Mesendoderm (in vitro differentiated cells): ENCODE data around the gene SLC47A2.

Experiments used
- DNase-seq: peaks from one replicate; pipeline ENCODE4 v3.0.0; 2013
- H2AK5ac ChIP-seq: 2 replicates; pipeline ENCODE4 v1.6.1; 2013; ENCODE audit warnings: low read length, inconsistent platforms
- H2BK120ac ChIP-seq: 2 replicates; pipeline ENCODE4 v1.6.1; 2013; ENCODE audit warnings: low read depth, mild to moderate bottlenecking, low read length, moderate library complexity, mixed read lengths
- H2BK15ac ChIP-seq: replicated peaks from 2 replicates; pipeline ENCODE4 v1.6.1; 2013; ENCODE audit warnings: low read depth, mild to moderate bottlenecking, moderate library complexity
- H2BK5ac ChIP-seq: 2 replicates; pipeline ENCODE4 v1.6.1; 2013; ENCODE audit warnings: low read length, inconsistent platforms
- H3K18ac ChIP-seq: 2 replicates; pipeline ENCODE4 v1.6.1; 2013; ENCODE audit warnings: mild to moderate bottlenecking, low read length, mixed read lengths
- H3K23ac ChIP-seq: one replicate; pipeline ENCODE4 v1.6.1; 2013; ENCODE audit warnings: low read length
- H3K27ac ChIP-seq: 2 replicates; pipeline ENCODE4 v1.5.1; 2013; ENCODE audit warnings: low read depth, mild to moderate bottlenecking, inconsistent platforms, low read length, moderate library complexity
- H3K27me3 ChIP-seq: 2 replicates; pipeline ENCODE4 v1.6.1; 2013; ENCODE audit warnings: low read length, control low read depth, mild to moderate bottlenecking, inconsistent platforms; ENCODE audit not compliant: insufficient read depth, poor library complexity
- H3K36me3 ChIP-seq: 2 replicates; pipeline ENCODE4 v1.6.1; 2013; ENCODE audit warnings: low read length, inconsistent platforms; ENCODE audit not compliant: control insufficient read depth, insufficient read depth
- H3K4ac ChIP-seq: one replicate; pipeline ENCODE4 v1.6.1; 2013; ENCODE audit warnings: low read depth, mild to moderate bottlenecking, low read length, moderate library complexity
- H3K4me1 ChIP-seq: 2 replicates; pipeline ENCODE4 v1.6.1; 2013; ENCODE audit warnings: low read depth, low read length, inconsistent platforms; ENCODE audit not compliant: control insufficient read depth
- H3K4me2 ChIP-seq: 2 replicates; pipeline ENCODE4 v1.6.1; 2013; ENCODE audit warnings: low read length
- H3K4me3 ChIP-seq: 2 replicates; pipeline ENCODE4 v1.5.1; 2013; ENCODE audit warnings: mild to moderate bottlenecking, low read length
- H3K56ac ChIP-seq: one replicate; pipeline ENCODE4 v1.6.1; 2013; ENCODE audit warnings: low read length
- H3K79me1 ChIP-seq: 2 replicates; pipeline ENCODE4 v1.6.1; 2013; ENCODE audit warnings: low read length, inconsistent platforms
- H3K79me2 ChIP-seq: 2 replicates; pipeline ENCODE4 v1.6.1; 2013; ENCODE audit warnings: mild to moderate bottlenecking, low read length; ENCODE audit not compliant: control insufficient read depth, insufficient read depth
- H3K9ac ChIP-seq: 2 replicates; pipeline ENCODE4 v1.6.1; 2013; ENCODE audit warnings: low read length, inconsistent platforms
- H4K5ac ChIP-seq: one replicate; pipeline ENCODE4 v1.6.1; 2013; ENCODE audit warnings: low read length
- H4K8ac ChIP-seq: one replicate; pipeline ENCODE4 v1.6.1; 2013; ENCODE audit warnings: low read depth, mild to moderate bottlenecking, control low read depth, low read length, moderate library complexity
- WGBS: extraction: QIAGEN DNeasy Blood & Tissue Kit; methylation state at CpG from one replicate; pipeline ENCODE4 v1.1.7; 2013; ENCODE audit warnings: low lambda C conversion rate, missing lambda C conversion rate; ENCODE audit not compliant: insufficient coverage; ENCODE audit errors: extremely low coverage; 5-methylcytosine and 5-hydroxymethylcytosine counted together

SLC47A2 gene

GRCh38 chr17:19647697-19648474, 68.5 kb downstream of the SLC47A2 start:
- DNase-seq, result peak; percentile 92
- Histone ChIP-seq H3K18ac (peak overlapping the region; percentile 69), H3K27ac (peak overlapping the region; percentile 95), H3K4me1 (peaks cover 13% of the 10 kb centered on the region), H3K4ac (peak overlapping the region; percentile 83), H3K9ac (peak overlapping the region; percentile 83), H3K23ac (peak overlapping the region; percentile 66), H3K4me2 (peak overlapping the region; percentile 81), H2BK5ac (peak overlapping the region; percentile 95), H2AK5ac (peak overlapping the region; percentile 0), H2BK15ac (no peak overlapping the region), H3K79me1 (peaks cover 4% of the 10 kb centered on the region), H3K36me3 (no peaks in the 10 kb centered on the region), H4K8ac (no peak overlapping the region), H3K56ac (peak overlapping the region; percentile 92), H2BK120ac (peak overlapping the region; percentile 1), H3K27me3 (no peaks in the 10 kb centered on the region), H4K5ac (peak overlapping the region; percentile 50), H3K4me3 (peak overlapping the region; percentile 31), H3K79me2 (peaks cover 36% of the 10 kb centered on the region)
- WGBS, result no CpG with 5 or more reads among the region's 37 CpGs

GRCh38 chr17:19646788-19647696, 69.3 kb downstream of the SLC47A2 start:
- H3K36me3 ChIP-seq, result no peaks in the 10 kb centered on the region
- H3K23ac ChIP-seq, result no peak overlapping the region
- peak overlapping the region; percentile 83 for H3K4ac ChIP-seq
- H3K79me2 ChIP-seq, result peaks cover 30% of the 10 kb centered on the region
- peaks cover 13% of the 10 kb centered on the region for H3K4me1 ChIP-seq
- H3K27me3 ChIP-seq, result no peaks in the 10 kb centered on the region
- no peaks in the 10 kb centered on the region for H3K79me1 ChIP-seq
- H2BK120ac ChIP-seq, result peak overlapping the region; percentile 4
- H3K18ac ChIP-seq, result peak overlapping the region; percentile 69
- H3K27ac ChIP-seq, result peak overlapping the region; percentile 95
- H2BK15ac ChIP-seq, result peak overlapping the region; percentile 93
- H2AK5ac ChIP-seq, result no peak overlapping the region
- peak overlapping the region; percentile 83 for H3K9ac ChIP-seq
- peak overlapping the region; percentile 92 for H3K56ac ChIP-seq
- no peak overlapping the region for H4K5ac ChIP-seq
- H3K4me3 ChIP-seq, result no peak overlapping the region
- no CpG with 5 or more reads among the region's 4 CpGs for WGBS
- H2BK5ac ChIP-seq, result peak overlapping the region; percentile 95
- peak overlapping the region; percentile 81 for H3K4me2 ChIP-seq
- no peak overlapping the region for H4K8ac ChIP-seq
- DNase-seq, result peak; percentile 95

- peak overlapping the region; percentile 39 for H2BK15ac ChIP-seq
- no peak overlapping the region for H2BK5ac ChIP-seq
- WGBS, result no CpG with 5 or more reads among the region's 4 CpGs
- no peaks in the 10 kb centered on the region for H3K79me1 ChIP-seq
- H3K79me2 ChIP-seq, result peaks cover 18% of the 10 kb centered on the region
- no peak overlapping the region for H2BK120ac ChIP-seq
- H4K5ac ChIP-seq, result no peak overlapping the region
- peaks cover 10% of the 10 kb centered on the region for H3K4me1 ChIP-seq
- H2AK5ac ChIP-seq, result no peak overlapping the region
- H3K4ac ChIP-seq, result peak overlapping the region; percentile 93
- H3K18ac ChIP-seq, result no peak overlapping the region
- DNase-seq, result peak; percentile 86
- H3K56ac ChIP-seq, result peak overlapping the region; percentile 74
- no peak overlapping the region for H4K8ac ChIP-seq
- no peaks in the 10 kb centered on the region for H3K36me3 ChIP-seq
- peak overlapping the region; percentile 14 for H3K4me2 ChIP-seq
- H3K27ac ChIP-seq, result peak overlapping the region; percentile 45
- H3K9ac ChIP-seq, result peak overlapping the region; percentile 4
- no peak overlapping the region for H3K4me3 ChIP-seq
- no peak overlapping the region for H3K23ac ChIP-seq
- no peaks in the 10 kb centered on the region for H3K27me3 ChIP-seq
Observed at GRCh38 chr17:19645734-19646201, 70.6 kb downstream of the SLC47A2 start.

GRCh38 chr17:19644493-19645210, 71.7 kb downstream of the SLC47A2 start:
- H3K18ac ChIP-seq, result no peak overlapping the region
- peaks cover 10% of the 10 kb centered on the region for H3K4me1 ChIP-seq
- H3K36me3 ChIP-seq, result no peaks in the 10 kb centered on the region
- no peak overlapping the region for H2BK15ac ChIP-seq
- H4K5ac ChIP-seq, result no peak overlapping the region
- H2BK120ac ChIP-seq, result no peak overlapping the region
- no peaks in the 10 kb centered on the region for H3K79me1 ChIP-seq
- H4K8ac ChIP-seq, result no peak overlapping the region
- H3K23ac ChIP-seq, result no peak overlapping the region
- H3K4me3 ChIP-seq, result no peak overlapping the region
- H3K27ac ChIP-seq, result no peak overlapping the region
- H3K4ac ChIP-seq, result no peak overlapping the region
- H3K56ac ChIP-seq, result no peak overlapping the region
- DNase-seq, result no peak
- H2AK5ac ChIP-seq, result no peak overlapping the region
- H3K4me2 ChIP-seq, result no peak overlapping the region
- peaks cover 8% of the 10 kb centered on the region for H3K79me2 ChIP-seq
- no peaks in the 10 kb centered on the region for H3K27me3 ChIP-seq
- no peak overlapping the region for H3K9ac ChIP-seq
- no CpG with 5 or more reads among the region's 5 CpGs for WGBS
- no peak overlapping the region for H2BK5ac ChIP-seq

- H3K18ac ChIP-seq, result no peak overlapping the region
- no peaks in the 10 kb centered on the region for H3K27me3 ChIP-seq
- H3K4ac ChIP-seq, result no peak overlapping the region
- H2BK5ac ChIP-seq, result no peak overlapping the region
- H3K4me3 ChIP-seq, result no peak overlapping the region
- no peak for DNase-seq
- H4K8ac ChIP-seq, result no peak overlapping the region
- H2BK120ac ChIP-seq, result no peak overlapping the region
- H2AK5ac ChIP-seq, result no peak overlapping the region
- no peak overlapping the region for H3K23ac ChIP-seq
- no peak overlapping the region for H3K56ac ChIP-seq
- H3K36me3 ChIP-seq, result no peaks in the 10 kb centered on the region
- H3K79me2 ChIP-seq, result no peaks in the 10 kb centered on the region
- H3K79me1 ChIP-seq, result no peaks in the 10 kb centered on the region
- peaks cover 10% of the 10 kb centered on the region for H3K4me1 ChIP-seq
- H2BK15ac ChIP-seq, result no peak overlapping the region
- no peak overlapping the region for H3K4me2 ChIP-seq
- no peak overlapping the region for H3K9ac ChIP-seq
- H4K5ac ChIP-seq, result no peak overlapping the region
- no CpG with 5 or more reads among the region's 5 CpGs for WGBS
- no peak overlapping the region for H3K27ac ChIP-seq
Observed at GRCh38 chr17:19642373-19642893, 74.0 kb downstream of the SLC47A2 start.
